ENCODE results near the gene LILRB3. TPM values are rescaled to one million over a fixed set of nuclear protein-coding genes. Genes with fewer than 3 reads are reported as not detected.
"Not testable (repeated sequence)": the region's sequence is repeated elsewhere in the genome, so short reads cannot be mapped to it uniquely, and the experiment has no call there.

The LILRB3 gene
- polyA plus RNA-seq, 1 donor (not counting 4 experiments of a cell fraction or from before 2014, with no cell fraction given): not detected

DNA sequence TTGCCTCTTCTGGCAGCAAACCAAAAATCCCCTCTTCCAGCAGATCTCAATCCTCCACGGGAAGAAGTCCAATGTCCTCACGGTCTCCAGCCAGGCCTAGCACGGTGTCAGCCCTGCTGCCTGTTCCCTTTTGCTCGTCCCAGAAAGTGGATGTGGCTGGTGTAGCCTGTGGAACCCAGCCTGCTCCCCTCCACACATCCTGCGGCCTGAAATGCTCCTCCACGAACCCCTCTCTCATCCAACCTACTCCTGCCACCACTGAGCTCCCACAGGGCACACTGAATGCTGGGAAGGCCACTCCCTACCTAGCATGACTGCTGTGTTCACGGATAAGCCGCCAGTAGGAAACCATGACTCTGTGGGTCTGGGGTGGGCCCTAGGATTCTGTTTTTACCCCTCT, 36.5 kb downstream of the LILRB3 start:
- no peak overlapping the region for H3K4me3 ChIP-seq (ENCODE audit: control insufficient read depth in 2 of 3, extremely low read depth in 1 of 3, insufficient read depth in 2 of 3, low read depth in 1 of 3, low read length in 3 of 3)
- no peak for FAIRE-seq
- no peak overlapping the region for H3K27ac ChIP-seq (ENCODE audit: control insufficient read depth, insufficient read depth, low read length)

DNA sequence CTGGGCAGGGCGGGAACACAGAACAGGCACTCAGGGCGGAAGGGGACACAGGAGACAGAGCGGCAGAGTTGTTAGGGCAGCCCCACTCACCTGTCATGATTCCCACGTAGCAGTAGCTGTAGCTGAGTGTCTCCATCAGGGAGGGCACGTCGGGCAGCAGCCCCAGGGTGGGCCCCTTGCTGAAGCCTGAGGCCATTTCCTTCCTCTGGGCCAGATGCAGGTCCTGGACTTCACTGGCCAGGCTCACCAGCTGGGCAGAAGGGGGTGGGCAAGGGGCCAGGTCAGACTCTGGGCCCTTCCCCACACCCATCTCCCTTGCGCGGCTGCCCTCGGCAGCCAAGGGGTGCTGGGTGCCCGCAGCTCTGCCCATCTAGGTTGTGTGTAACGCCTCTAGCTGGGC, 39.4 kb downstream of the LILRB3 start:
- peaks cover 19% of the 10 kb centered on the region for H3K79me2 ChIP-seq (ENCODE audit: control insufficient read depth, insufficient read depth, low read length)
- no peak for TF ChIP-seq EZH2 (IDR thresholded peaks at IDR 0.05; ENCODE audit: low read length)
- TF ChIP-seq, protein P1, sequence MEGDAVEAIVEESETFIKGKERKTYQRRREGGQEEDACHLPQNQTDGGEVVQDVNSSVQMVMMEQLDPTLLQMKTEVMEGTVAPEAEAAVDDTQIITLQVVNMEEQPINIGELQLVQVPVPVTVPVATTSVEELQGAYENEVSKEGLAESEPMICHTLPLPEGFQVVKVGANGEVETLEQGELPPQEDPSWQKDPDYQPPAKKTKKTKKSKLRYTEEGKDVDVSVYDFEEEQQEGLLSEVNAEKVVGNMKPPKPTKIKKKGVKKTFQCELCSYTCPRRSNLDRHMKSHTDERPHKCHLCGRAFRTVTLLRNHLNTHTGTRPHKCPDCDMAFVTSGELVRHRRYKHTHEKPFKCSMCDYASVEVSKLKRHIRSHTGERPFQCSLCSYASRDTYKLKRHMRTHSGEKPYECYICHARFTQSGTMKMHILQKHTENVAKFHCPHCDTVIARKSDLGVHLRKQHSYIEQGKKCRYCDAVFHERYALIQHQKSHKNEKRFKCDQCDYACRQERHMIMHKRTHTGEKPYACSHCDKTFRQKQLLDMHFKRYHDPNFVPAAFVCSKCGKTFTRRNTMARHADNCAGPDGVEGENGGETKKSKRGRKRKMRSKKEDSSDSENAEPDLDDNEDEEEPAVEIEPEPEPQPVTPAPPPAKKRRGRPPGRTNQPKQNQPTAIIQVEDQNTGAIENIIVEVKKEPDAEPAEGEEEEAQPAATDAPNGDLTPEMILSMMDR (optimal IDR thresholded peaks at IDR 0.05 in 1 of 3, IDR thresholded peaks at IDR 0.05 in 1 of 3, conservative IDR thresholded peaks at IDR 0.05 in 1 of 3; ENCODE audit: extremely low read depth in 1 of 3, insufficient read depth in 2 of 3, low read length in 3 of 3): no peak
- peaks cover 5% of the 10 kb centered on the region for H4K20me1 ChIP-seq (ENCODE audit: control insufficient read depth, extremely low read depth, insufficient read depth, low read length)
- H3K9ac ChIP-seq (ENCODE audit: control insufficient read depth, extremely low read depth, insufficient read depth, low read length): no peak overlapping the region
- DNase-seq (ENCODE audit: low read depth, low spot score) (no peak), FAIRE-seq (no peak)
- dilution Hi-C loops (cut with MboI; ENCODE audit: extremely low pct_ligation_motif_present, low sequenced_read_pairs): no loop called here
- H3K9me1 ChIP-seq (ENCODE audit: control insufficient read depth, extremely low read depth, insufficient read depth, low read length): no peaks in the 10 kb centered on the region
- peaks cover 29 to 30% of the 10 kb centered on the region in 2 experiments for H3K36me3 ChIP-seq (ENCODE audit: control insufficient read depth in 2 of 2, extremely low read depth in 1 of 2, insufficient read depth in 2 of 2, low read length in 2 of 2)
- no peak overlapping the region for H2AFZ ChIP-seq (ENCODE audit: control insufficient read depth, low read length)
- no peak overlapping the region for H3K27ac ChIP-seq (ENCODE audit: control insufficient read depth, insufficient read depth, low read length)
- H3K4me1 ChIP-seq (ENCODE audit: control insufficient read depth, extremely low read depth, insufficient read depth, low read length): peaks cover 5% of the 10 kb centered on the region
- H3K27me3 ChIP-seq (ENCODE audit: control insufficient read depth, extremely low read depth, insufficient read depth, low read length): no peaks in the 10 kb centered on the region
- H3K4me3 ChIP-seq (ENCODE audit: control insufficient read depth in 2 of 3, extremely low read depth in 1 of 3, insufficient read depth in 2 of 3, low read depth in 1 of 3, low read length in 3 of 3): no peak overlapping the region
- no peak overlapping the region for H3K4me2 ChIP-seq (ENCODE audit: control insufficient read depth, extremely low read depth, insufficient read depth, low read depth, low read length)
- no peaks in the 10 kb centered on the region for H3K9me3 ChIP-seq (ENCODE audit: control insufficient read depth, low read depth, low read length)

More for the DNA sequence above, 36.5 kb downstream of the LILRB3 start:
- H3K9ac ChIP-seq (ENCODE audit: control insufficient read depth, extremely low read depth, insufficient read depth, low read length): no peak overlapping the region
- no peaks in the 10 kb centered on the region for H3K9me3 ChIP-seq (ENCODE audit: control insufficient read depth, low read depth, low read length)
- no peaks in the 10 kb centered on the region for H3K9me1 ChIP-seq (ENCODE audit: control insufficient read depth, extremely low read depth, insufficient read depth, low read length)
- H3K4me1 ChIP-seq (ENCODE audit: control insufficient read depth, extremely low read depth, insufficient read depth, low read length): peaks cover 7% of the 10 kb centered on the region
- H4K20me1 ChIP-seq (ENCODE audit: control insufficient read depth, extremely low read depth, insufficient read depth, low read length): no peaks in the 10 kb centered on the region
- DNase-seq (ENCODE audit: low read depth, low spot score): no peak
- peaks cover 27% of the 10 kb centered on the region for H3K79me2 ChIP-seq (ENCODE audit: control insufficient read depth, insufficient read depth, low read length)
- TF ChIP-seq EZH2 (IDR thresholded peaks at IDR 0.05; ENCODE audit: low read length): no peak
- TF ChIP-seq, protein P1 (optimal IDR thresholded peaks at IDR 0.05 in 1 of 3, IDR thresholded peaks at IDR 0.05 in 1 of 3, conservative IDR thresholded peaks at IDR 0.05 in 1 of 3; ENCODE audit: extremely low read depth in 1 of 3, insufficient read depth in 2 of 3, low read length in 3 of 3): no peak
- no peak overlapping the region for H2AFZ ChIP-seq (ENCODE audit: control insufficient read depth, low read length)
- dilution Hi-C loops (cut with MboI; ENCODE audit: extremely low pct_ligation_motif_present, low sequenced_read_pairs): no loop called here
- H3K4me2 ChIP-seq (ENCODE audit: control insufficient read depth, extremely low read depth, insufficient read depth, low read depth, low read length): no peak overlapping the region
- peaks cover 15 to 23% of the 10 kb centered on the region in 2 experiments for H3K36me3 ChIP-seq (ENCODE audit: control insufficient read depth in 2 of 2, extremely low read depth in 1 of 2, insufficient read depth in 2 of 2, low read length in 2 of 2)
- no peaks in the 10 kb centered on the region for H3K27me3 ChIP-seq (ENCODE audit: control insufficient read depth, extremely low read depth, insufficient read depth, low read length)

GRCh38 chr19:54181894-54182293, 40.9 kb downstream of the LILRB3 start:
- DNase-seq (ENCODE audit: low read depth, low spot score); H3K79me2 ChIP-seq (ENCODE audit: control insufficient read depth, insufficient read depth, low read length); H2AFZ ChIP-seq (ENCODE audit: control insufficient read depth, low read length); dilution Hi-C loops (cut with MboI; ENCODE audit: extremely low pct_ligation_motif_present, low sequenced_read_pairs); H4K20me1 ChIP-seq (ENCODE audit: control insufficient read depth, extremely low read depth, insufficient read depth, low read length); H3K9me3 ChIP-seq (ENCODE audit: control insufficient read depth, low read depth, low read length); H3K4me3 ChIP-seq (ENCODE audit: control insufficient read depth in 2 of 3, extremely low read depth in 1 of 3, insufficient read depth in 2 of 3, low read depth in 1 of 3, low read length in 3 of 3); H3K9ac ChIP-seq (ENCODE audit: control insufficient read depth, extremely low read depth, insufficient read depth, low read length); H3K27ac ChIP-seq (ENCODE audit: control insufficient read depth, insufficient read depth, low read length); FAIRE-seq; H3K4me1 ChIP-seq (ENCODE audit: control insufficient read depth, extremely low read depth, insufficient read depth, low read length); H3K9me1 ChIP-seq (ENCODE audit: control insufficient read depth, extremely low read depth, insufficient read depth, low read length); H3K4me2 ChIP-seq (ENCODE audit: control insufficient read depth, extremely low read depth, insufficient read depth, low read depth, low read length); H3K27me3 ChIP-seq (ENCODE audit: control insufficient read depth, extremely low read depth, insufficient read depth, low read length): not testable (repeated sequence)
- peaks cover 27 to 30% of the 10 kb centered on the region in 2 experiments for H3K36me3 ChIP-seq (ENCODE audit: control insufficient read depth in 2 of 2, extremely low read depth in 1 of 2, insufficient read depth in 2 of 2, low read length in 2 of 2)
